ENCODE measurements around the gene CUBN.

The CUBN gene

DNA sequence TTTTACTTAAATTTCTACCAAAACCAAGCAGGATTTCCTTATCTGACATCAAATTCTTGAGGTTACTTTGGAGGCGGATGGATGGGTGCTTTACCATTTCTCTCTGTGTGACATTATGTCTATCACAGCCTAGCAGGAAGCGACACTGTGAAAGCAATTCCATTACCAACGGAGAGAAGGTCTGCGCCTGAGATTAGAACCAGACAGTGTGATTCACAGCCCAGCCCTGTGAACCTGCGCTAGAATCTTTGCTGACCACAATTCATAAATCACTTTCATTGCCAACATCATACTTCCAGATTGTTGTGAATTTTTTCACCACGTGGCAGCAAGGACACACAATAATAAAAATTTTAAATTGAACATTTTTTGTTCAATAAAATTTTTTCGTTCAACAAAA is 126.5 kb downstream of the CUBN start:
- Histone ChIP-seq H3K27ac (peak overlapping the region; percentile 65 to 81), H3K27me3 (no peaks in the 10 kb centered on the region), H3K36me3 (no peaks in the 10 kb centered on the region), H3K4me1 (peaks cover 0 to 70% (median 30%) of the 10 kb centered on the region in 4 donors), H3K9me3 (no peaks in the 10 kb centered on the region), H3K4me3 (no peak overlapping the region)
- TF ChIP-seq, protein P1, sequence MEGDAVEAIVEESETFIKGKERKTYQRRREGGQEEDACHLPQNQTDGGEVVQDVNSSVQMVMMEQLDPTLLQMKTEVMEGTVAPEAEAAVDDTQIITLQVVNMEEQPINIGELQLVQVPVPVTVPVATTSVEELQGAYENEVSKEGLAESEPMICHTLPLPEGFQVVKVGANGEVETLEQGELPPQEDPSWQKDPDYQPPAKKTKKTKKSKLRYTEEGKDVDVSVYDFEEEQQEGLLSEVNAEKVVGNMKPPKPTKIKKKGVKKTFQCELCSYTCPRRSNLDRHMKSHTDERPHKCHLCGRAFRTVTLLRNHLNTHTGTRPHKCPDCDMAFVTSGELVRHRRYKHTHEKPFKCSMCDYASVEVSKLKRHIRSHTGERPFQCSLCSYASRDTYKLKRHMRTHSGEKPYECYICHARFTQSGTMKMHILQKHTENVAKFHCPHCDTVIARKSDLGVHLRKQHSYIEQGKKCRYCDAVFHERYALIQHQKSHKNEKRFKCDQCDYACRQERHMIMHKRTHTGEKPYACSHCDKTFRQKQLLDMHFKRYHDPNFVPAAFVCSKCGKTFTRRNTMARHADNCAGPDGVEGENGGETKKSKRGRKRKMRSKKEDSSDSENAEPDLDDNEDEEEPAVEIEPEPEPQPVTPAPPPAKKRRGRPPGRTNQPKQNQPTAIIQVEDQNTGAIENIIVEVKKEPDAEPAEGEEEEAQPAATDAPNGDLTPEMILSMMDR (IDR thresholded peaks at IDR 0.05): no peak
- no peak for DNase-seq
- intact Hi-C loops (cut with DNase I; ENCODE audit: low total_unique reads): loop anchor here (10.0 kb wide), 3 partner anchors 72 to 222 kb away; partner anchors contain the start of gene VIM

DNA sequence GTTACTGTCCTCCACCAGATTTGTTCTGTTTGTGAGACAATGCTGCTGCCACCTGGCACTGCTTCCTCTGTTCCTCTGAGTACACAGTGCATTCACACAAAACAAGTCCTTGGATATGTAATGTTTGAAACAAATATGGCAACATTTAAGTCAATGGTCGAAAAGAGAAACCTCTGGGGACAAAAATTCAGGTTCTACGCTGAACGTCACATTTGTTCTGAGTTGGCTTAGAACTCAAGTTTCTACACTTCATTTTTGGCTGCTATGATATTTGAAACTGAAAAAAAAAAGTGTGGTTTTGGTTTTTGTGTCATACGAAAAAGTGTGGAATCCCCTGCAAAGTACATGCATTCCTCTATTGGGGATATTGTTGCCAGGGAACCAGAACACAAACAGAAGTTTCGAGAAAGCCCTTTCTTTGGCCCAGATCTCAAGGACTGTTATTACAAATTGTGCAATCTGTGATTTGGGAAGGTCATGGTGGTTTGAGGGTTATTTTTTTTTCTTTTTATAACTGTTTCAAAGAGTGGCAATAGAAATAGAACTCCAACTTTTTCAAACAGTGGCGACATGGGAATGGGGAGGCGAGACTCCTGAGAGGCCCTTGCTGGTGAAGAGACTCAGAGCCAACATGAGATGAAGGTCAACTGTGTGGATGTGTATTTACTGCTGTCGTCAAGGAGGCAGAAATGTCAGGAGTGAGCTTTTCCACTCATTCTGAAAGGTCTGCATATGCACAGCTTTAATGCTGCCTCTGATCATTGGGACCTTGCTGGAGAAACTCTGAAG is 127.5 kb downstream of the CUBN start:
- DNase-seq: peak; percentile 55 to 80
- H3K36me3 ChIP-seq: no peaks in the 10 kb centered on the region
- no peaks in the 10 kb centered on the region for H3K9me3 ChIP-seq
- H3K27me3 ChIP-seq: no peaks in the 10 kb centered on the region
- peak overlapping the region; percentile 65 to 81 for H3K27ac ChIP-seq
- TF ChIP-seq, protein P1 (IDR thresholded peaks at IDR 0.05): no peak
- intact Hi-C loops (cut with DNase I; ENCODE audit: low total_unique reads): loop anchor here (10.0 kb wide), 3 partner anchors 73 to 223 kb away; partner anchors contain the start of gene VIM
- H3K4me1 ChIP-seq: peaks cover 0 to 60% (median 25%) of the 10 kb centered on the region in 4 donors
- peak overlapping the region; percentile 1 to 6 for H3K4me3 ChIP-seq

DNA sequence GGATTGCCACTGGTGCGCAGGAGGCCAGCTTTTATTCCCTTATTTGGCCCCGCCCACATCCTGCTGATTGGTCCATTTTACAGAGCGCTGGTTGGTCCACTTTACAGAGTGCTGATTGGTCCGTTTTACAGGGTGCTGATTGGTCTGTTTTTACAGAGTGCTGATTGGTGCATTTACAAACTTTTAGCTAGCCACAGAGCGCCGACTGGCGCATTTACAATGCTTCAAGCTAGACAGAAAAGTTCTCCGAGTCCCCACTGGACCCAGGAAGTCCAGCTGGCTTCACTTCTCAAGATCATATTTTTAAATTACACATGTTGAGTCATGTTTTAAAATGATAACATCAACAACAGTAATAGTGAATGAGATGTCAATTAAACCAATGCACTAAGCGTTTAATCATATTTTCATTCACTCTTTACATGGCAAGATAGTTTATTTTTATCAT is 128.3 kb downstream of the CUBN start:
- no peaks in the 10 kb centered on the region for H3K9me3 ChIP-seq
- DNase-seq: peak; percentile 58 to 82
- TF ChIP-seq, protein P1 (IDR thresholded peaks at IDR 0.05): peak; percentile 10 to 27
- H3K27me3 ChIP-seq: no peaks in the 10 kb centered on the region
- H3K4me1 ChIP-seq: peaks cover 0 to 65% (median 29%) of the 10 kb centered on the region in 4 donors
- no peaks in the 10 kb centered on the region for H3K36me3 ChIP-seq
- intact Hi-C loops (cut with DNase I; ENCODE audit: low total_unique reads): loop anchor here (10.0 kb wide), 3 partner anchors 73 to 223 kb away; partner anchors contain the start of gene VIM
- peak overlapping the region; percentile 65 to 81 for H3K27ac ChIP-seq
- H3K4me3 ChIP-seq: no peak overlapping the region

DNA sequence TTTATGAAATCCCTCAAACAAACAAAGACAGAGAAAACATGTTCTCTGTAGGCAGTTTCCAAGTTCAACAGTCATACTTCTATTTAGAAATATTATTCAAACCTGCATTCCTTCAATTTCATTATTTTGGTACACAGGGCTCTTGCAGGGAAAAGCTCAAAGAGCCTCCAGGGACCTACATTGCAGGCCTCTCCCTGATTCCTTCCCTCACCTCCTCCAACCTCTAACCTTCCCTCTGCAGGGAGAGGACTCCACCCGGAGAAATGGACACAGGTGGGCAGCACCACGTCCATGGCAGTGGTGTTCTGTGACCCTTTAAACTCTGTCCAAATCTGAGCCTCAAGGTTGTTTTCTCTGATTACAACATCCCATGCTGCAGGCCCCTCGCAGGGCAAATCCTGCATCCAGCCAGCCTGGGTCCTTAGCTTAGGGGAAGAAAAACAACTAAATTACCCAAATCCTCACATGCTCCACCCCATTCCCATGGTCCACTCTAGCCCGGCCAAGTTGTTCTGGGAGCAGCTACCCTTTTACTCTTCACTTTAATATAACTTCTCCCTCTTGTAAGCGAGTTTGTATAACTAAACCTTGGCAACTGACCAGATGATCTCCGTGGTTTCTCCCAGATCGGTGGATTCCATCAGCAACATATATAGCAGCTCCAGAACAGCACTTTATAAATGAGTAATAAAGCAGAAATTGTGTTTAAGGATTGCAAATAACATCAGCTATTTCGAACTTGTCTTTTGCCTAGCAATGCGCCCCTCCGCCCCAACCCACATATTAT is 129.8 kb downstream of the CUBN start:
- peaks cover 0 to 72% (median 36%) of the 10 kb centered on the region in 4 donors for H3K4me1 ChIP-seq
- DNase-seq: peak; percentile 57 to 71
- peak overlapping the region; percentile 65 to 81 for H3K27ac ChIP-seq
- no peaks in the 10 kb centered on the region for H3K36me3 ChIP-seq
- no peak overlapping the region for H3K4me3 ChIP-seq
- no peaks in the 10 kb centered on the region for H3K9me3 ChIP-seq
- TF ChIP-seq, protein P1 (IDR thresholded peaks at IDR 0.05): no peak
- intact Hi-C loops (cut with DNase I; ENCODE audit: low total_unique reads): loop anchor here (10.0 kb wide), 3 partner anchors 75 to 225 kb away; partner anchors contain the start of gene VIM
- no peaks in the 10 kb centered on the region for H3K27me3 ChIP-seq

DNA sequence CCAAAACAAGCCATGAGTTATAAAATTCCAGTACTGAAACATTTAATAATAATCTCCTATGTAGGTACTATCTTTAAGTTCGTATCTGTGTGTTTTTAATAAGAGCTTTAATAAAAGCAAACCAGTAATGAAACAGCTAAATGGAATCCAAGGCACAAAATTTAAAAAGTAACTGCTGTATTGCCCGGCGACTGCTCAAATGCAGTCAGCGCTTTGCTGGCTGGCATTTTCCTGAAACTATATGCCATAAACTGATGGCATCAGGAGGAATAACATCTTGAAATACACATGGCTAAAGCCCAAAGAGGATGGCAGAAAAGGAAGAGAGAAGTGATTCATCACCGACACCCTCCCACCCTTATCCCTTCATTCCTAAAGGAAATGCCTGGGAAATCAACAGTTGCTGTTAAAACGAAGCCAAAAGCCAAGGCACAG is 133.1 kb downstream of the CUBN start:
- H3K4me3 ChIP-seq: no peak overlapping the region
- no peaks in the 10 kb centered on the region for H3K9me3 ChIP-seq
- no peak for DNase-seq
- intact Hi-C loops (cut with DNase I; ENCODE audit: low total_unique reads): no loop called here
- TF ChIP-seq, protein P1 (IDR thresholded peaks at IDR 0.05): no peak
- no peaks in the 10 kb centered on the region for H3K27me3 ChIP-seq
- peaks cover 0 to 59% (median 28%) of the 10 kb centered on the region in 4 donors for H3K4me1 ChIP-seq
- peak overlapping the region; percentile 65 to 81 for H3K27ac ChIP-seq
- H3K36me3 ChIP-seq: no peaks in the 10 kb centered on the region
